Upper lobe of left lung (tissue), 4 donors: ENCODE results near the gene SPATA21.

Source experiments
- EP300 ChIP-seq, 4 donors: sonication (generic); formaldehyde crosslinking; IDR thresholded peaks; one replicate each; pipeline ENCODE4 v1.5.1; 2017; ENCODE audit warnings: antibody characterized with exemption in 4 of 4, control low read depth in 2 of 4
- POLR2AphosphoS5 ChIP-seq, 2 donors: sonication (generic); formaldehyde crosslinking; IDR thresholded peaks; one replicate each; pipeline ENCODE4 v1.5.1; 2017; ENCODE audit warnings: antibody characterized with exemption in 2 of 2

GRCh38 chr1:16438924-16439323 is 1.7 kb upstream of the SPATA21 start:
- TF ChIP-seq POLR2AphosphoS5 (IDR thresholded peaks at IDR 0.05) (no peak), EP300 (IDR thresholded peaks at IDR 0.05) (no peak)
